B cell (primary cell): ENCODE data around the gene TSPAN32.
"Not testable (repeated sequence)": the region's sequence is repeated elsewhere in the genome, so short reads cannot be mapped to it uniquely, and the experiment has no call there.

ENCODE experiments used
- EZH2 ChIP-seq: IDR thresholded peaks from 2 replicates; pipeline ENCODE4 v1.6.1; 2012; ENCODE audit warnings: borderline replicate concordance, low read depth, mild to moderate bottlenecking, moderate library complexity, low read length; ENCODE audit not compliant: insufficient read depth, poor library complexity, severe bottlenecking
- TF ChIP-seq, protein P1 (sequence below): fragments of 200-600 bp; IDR thresholded peaks from one replicate; pipeline ENCODE4 v1.8.0; 2022; ENCODE audit warnings: antibody characterized with exemption, mild to moderate bottlenecking

DNA sequence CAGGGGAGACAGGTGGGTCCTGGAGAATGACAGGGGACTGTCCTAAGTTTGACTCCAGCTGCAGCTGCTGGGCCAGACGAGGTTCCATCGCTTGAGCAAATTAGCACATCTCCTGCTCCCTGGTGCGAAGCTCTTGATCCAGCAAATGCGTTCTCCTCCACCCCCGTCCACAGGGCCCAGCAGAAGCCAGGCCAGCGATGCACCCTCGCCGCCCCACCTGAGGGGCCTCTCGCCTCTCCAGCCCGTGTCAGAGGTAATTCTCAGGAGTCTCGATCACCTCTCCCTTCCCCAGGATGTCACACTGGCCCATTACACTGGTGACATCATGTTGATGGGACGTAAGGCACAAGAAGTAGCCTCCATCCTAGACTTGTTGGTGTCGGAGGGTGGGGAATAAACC lies 55.8 kb downstream of the TSPAN32 start:
- TF ChIP-seq, protein P1, sequence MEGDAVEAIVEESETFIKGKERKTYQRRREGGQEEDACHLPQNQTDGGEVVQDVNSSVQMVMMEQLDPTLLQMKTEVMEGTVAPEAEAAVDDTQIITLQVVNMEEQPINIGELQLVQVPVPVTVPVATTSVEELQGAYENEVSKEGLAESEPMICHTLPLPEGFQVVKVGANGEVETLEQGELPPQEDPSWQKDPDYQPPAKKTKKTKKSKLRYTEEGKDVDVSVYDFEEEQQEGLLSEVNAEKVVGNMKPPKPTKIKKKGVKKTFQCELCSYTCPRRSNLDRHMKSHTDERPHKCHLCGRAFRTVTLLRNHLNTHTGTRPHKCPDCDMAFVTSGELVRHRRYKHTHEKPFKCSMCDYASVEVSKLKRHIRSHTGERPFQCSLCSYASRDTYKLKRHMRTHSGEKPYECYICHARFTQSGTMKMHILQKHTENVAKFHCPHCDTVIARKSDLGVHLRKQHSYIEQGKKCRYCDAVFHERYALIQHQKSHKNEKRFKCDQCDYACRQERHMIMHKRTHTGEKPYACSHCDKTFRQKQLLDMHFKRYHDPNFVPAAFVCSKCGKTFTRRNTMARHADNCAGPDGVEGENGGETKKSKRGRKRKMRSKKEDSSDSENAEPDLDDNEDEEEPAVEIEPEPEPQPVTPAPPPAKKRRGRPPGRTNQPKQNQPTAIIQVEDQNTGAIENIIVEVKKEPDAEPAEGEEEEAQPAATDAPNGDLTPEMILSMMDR = not testable (repeated sequence)
- TF ChIP-seq EZH2 = not testable (repeated sequence)
